Right atrium auricular region (tissue), 2 donors: Measurements from ENCODE around the gene COL10A1. TPM values are rescaled to one million over a fixed set of nuclear protein-coding genes. Genes with fewer than 3 reads are reported as not detected.
A peak's percentile ranks its signal among the peaks of the same experiment; 100 is the strongest.

Experiments used
- DNase-seq: peaks from one replicate; pipeline ENCODE4 v3.0.0-alpha.2; 2019; ENCODE audit warnings: low spot score
- H3K27ac ChIP-seq, 2 donors: fragments of 200-600 bp; sonication (generic); 1 replicate in 1 of 2; 2 replicates in 1 of 2; pipeline ENCODE4 v1.5.1; 2016 to 2019
- H3K27me3 ChIP-seq, 2 donors: fragments of 200-600 bp; sonication (generic); one replicate each; pipeline versions ENCODE4 v1.5.1 to v1.6.0; 2017 to 2019
- H3K36me3 ChIP-seq: fragments of 200-600 bp; sonication (generic); one replicate; pipeline ENCODE4 v1.5.1; 2016
- H3K4me1 ChIP-seq, 2 donors: fragments of 200-600 bp; sonication (generic); one replicate each; pipeline versions ENCODE4 v1.5.1 to v1.6.0; 2017 to 2019
- H3K4me3 ChIP-seq, 2 donors: fragments of 200-600 bp; sonication (generic); 1 replicate in 1 of 2; 2 replicates in 1 of 2; pipeline ENCODE4 v1.5.1; 2017 to 2019; ENCODE audit warnings: mild to moderate bottlenecking in 1 of 2, moderate library complexity in 1 of 2
- H3K9me3 ChIP-seq, 2 donors: fragments of 200-600 bp; sonication (generic); one replicate each; pipeline ENCODE4 v1.5.1; 2019
- total RNA-seq, 2 donors: library from RNA; depleted of rRNA; stranded (reverse); fragments of >200 nt; gene quantifications; one replicate each; pipeline ENCODE4 v1.1.0, GENCODE V29; 2016
- TF ChIP-seq, protein P1 (sequence below), 2 donors: fragments of 200-600 bp; sonication (generic); IDR thresholded peaks; one replicate each; pipeline ENCODE4 v1.5.1; 2019; ENCODE audit warnings: antibody characterized with exemption in 2 of 2

The COL10A1 gene
- total RNA-seq, 2 donors from 2014 or later = not detected

DNA sequence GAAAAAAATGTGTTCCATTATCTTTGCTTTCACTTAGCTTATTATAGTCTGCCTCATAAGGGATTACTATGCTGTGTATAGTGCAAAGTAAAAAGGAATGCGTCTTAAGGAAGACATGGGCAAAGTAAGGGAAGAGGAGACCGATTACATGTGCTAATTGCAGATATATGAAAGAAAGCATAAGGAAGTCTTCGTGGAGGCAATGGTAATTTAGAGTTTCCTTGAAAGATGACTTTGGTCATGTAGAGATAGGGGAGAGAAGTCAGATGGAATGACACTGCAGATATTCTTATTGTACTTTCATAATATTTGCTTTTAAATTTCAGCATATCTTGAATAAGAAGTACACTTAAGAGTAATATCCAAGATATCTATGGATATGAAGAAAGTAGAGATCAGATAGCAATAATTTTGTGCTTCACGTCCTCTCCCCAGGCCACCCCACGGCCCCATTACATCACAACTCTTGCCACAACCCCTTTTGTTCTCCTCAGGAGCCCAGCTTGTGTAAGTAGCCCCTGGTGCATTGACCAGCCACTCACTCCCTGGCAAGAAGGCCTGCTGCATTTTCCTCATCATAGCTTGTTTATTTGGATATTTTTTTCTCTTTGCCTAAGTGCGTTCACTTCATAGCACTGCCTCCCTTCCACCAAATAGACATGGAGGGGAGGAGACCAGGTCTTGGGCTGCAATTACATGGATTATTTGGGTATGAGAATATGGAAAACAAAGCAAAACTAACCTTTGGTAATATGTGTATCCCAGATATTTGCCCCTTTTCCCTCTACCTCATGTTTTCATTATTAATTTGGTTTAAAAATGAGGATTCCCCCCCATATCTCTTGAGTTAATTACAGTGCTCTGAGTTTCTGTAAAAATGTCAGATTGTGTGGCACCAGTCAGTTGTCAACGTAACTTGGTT lies 30.7 kb upstream of the COL10A1 start:
- no peaks in the 10 kb centered on the region for H3K4me1 ChIP-seq
- H3K27me3 ChIP-seq = no peaks in the 10 kb centered on the region
- DNase-seq = no peak
- H3K9me3 ChIP-seq = no peaks in the 10 kb centered on the region
- TF ChIP-seq, protein P1, sequence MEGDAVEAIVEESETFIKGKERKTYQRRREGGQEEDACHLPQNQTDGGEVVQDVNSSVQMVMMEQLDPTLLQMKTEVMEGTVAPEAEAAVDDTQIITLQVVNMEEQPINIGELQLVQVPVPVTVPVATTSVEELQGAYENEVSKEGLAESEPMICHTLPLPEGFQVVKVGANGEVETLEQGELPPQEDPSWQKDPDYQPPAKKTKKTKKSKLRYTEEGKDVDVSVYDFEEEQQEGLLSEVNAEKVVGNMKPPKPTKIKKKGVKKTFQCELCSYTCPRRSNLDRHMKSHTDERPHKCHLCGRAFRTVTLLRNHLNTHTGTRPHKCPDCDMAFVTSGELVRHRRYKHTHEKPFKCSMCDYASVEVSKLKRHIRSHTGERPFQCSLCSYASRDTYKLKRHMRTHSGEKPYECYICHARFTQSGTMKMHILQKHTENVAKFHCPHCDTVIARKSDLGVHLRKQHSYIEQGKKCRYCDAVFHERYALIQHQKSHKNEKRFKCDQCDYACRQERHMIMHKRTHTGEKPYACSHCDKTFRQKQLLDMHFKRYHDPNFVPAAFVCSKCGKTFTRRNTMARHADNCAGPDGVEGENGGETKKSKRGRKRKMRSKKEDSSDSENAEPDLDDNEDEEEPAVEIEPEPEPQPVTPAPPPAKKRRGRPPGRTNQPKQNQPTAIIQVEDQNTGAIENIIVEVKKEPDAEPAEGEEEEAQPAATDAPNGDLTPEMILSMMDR (IDR thresholded peaks at IDR 0.05) = no peak
- no peaks in the 10 kb centered on the region for H3K36me3 ChIP-seq
- H3K4me3 ChIP-seq = no peak overlapping the region
- H3K27ac ChIP-seq = no peak overlapping the region

DNA sequence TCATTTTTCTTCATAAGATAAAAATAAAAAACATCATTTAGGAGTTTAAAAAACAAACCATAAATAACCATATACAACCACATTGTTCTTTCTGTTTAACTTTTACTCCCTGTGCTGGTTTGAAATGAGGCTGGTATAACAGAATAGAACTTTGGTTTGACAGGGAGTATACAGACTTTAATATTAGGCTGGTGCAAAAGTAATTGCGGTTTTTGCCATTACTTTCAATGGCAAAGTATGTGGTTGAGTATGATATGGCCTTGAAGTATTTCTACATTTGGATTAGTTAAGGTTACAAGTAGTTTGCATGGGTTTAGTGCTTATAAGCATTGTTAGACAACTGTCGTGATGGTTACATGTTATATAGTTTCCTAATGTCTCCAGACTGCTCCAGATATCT lies 29.0 kb upstream of the COL10A1 start:
- Histone ChIP-seq H3K4me3 (no peak overlapping the region), H3K36me3 (no peaks in the 10 kb centered on the region), H3K9me3 (no peaks in the 10 kb centered on the region), H3K4me1 (no peaks in the 10 kb centered on the region), H3K27ac (no peak overlapping the region), H3K27me3 (no peaks in the 10 kb centered on the region)
- no peak for DNase-seq
- TF ChIP-seq, protein P1 (IDR thresholded peaks at IDR 0.05) = no peak

DNA sequence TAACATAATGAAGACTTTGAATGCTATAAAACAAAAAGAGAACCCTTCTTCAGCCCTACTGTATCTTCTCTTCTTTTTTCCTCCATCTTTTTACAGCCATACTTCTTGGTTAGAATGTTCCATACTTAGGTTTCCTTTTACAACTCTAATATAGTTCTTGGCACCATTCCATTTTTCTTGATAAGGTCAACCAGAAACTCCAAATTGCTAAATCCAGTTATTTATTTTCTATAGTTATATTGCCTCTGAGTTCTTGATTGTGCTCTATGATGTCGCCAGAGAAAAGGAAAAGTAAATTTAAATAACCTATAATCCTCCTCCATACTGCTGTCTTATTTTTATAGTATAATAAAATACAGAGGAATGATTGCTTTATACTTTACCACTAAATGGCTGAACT lies 26.7 kb upstream of the COL10A1 start:
- Histone ChIP-seq H3K27ac (no peak overlapping the region), H3K27me3 (no peaks in the 10 kb centered on the region), H3K9me3 (no peaks in the 10 kb centered on the region), H3K36me3 (no peaks in the 10 kb centered on the region), H3K4me1 (no peaks in the 10 kb centered on the region), H3K4me3 (no peak overlapping the region)
- DNase-seq = no peak
- TF ChIP-seq, protein P1 (IDR thresholded peaks at IDR 0.05) = no peak

DNA sequence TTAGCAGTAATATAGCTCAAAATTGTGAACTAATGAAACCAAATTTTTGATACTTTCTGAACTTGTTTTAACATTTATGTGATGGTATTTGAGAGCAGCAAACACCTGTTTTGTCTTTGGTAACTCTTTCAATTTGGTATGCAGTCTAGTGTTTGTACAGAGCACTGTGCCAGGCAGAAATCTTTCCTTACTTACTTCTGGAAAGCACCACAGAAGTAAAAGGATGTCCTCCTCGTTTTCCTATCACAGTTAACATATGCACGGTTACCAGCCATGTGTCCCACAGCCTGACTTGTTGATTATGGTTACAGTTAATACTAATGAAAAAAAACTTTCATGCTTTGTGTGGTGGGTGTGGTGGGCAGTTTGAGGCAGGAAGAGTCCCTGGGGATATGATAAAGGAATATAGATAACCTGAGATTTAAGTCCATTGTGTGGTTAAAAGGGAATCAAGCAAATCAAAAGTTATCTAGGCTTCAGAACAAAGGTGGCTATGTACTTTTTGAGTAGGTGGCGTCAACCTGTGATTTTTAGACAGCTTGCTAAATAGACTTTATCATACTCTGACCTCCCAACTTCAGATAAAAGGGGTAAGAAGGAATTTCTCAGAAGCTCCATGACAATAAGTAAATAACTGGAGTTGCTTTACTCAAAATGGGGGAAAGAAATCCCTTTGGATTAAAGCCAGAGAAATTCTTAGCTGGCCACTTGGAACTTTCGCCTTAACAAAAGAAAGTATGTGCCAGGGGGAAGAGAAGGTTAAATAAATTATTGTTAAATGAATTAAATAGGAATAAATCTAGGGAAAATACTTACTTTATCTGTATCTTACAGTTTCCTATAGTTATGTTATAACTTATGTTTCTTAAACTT lies 20.1 kb upstream of the COL10A1 start:
- peaks cover 0 to 8% of the 10 kb centered on the region in 2 donors for H3K4me1 ChIP-seq
- no peak overlapping the region for H3K4me3 ChIP-seq
- H3K9me3 ChIP-seq = no peaks in the 10 kb centered on the region
- H3K27ac ChIP-seq = no peak overlapping the region
- TF ChIP-seq, protein P1 (IDR thresholded peaks at IDR 0.05) = no peak
- H3K27me3 ChIP-seq = no peaks in the 10 kb centered on the region
- no peaks in the 10 kb centered on the region for H3K36me3 ChIP-seq
- no peak for DNase-seq

DNA sequence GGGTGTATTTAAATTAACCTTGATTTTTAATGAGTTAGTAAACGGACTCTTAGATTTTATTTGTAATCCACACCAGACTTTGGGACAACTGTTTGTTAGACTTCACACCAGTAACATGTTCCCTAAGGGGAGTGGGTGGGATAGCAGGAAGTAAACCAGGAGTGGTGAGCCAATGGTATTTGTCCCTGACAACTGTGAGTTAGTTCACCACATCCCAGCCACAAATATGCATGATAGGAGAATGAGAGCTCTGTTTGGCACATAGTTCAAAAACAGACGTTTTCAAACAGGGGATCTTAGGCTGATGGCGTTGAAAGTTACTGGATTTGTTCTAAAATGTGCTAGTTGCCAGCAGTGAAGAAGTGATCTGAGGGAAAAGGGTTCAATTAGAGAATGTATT lies 18.7 kb upstream of the COL10A1 start:
- Histone ChIP-seq H3K27me3 (no peaks in the 10 kb centered on the region), H3K27ac (peak overlapping the region in 1 of 2 donors; percentile 9), H3K9me3 (no peaks in the 10 kb centered on the region), H3K36me3 (no peaks in the 10 kb centered on the region), H3K4me1 (peaks cover 0 to 8% of the 10 kb centered on the region in 2 donors), H3K4me3 (no peak overlapping the region)
- no peak for DNase-seq
- TF ChIP-seq, protein P1 (IDR thresholded peaks at IDR 0.05) = no peak
